Right hindlimb (tissue), 1 donor: ENCODE measurements around the gene QSOX2.
"Not testable (repeated sequence)": the region's sequence is repeated elsewhere in the genome, so short reads cannot be mapped to it uniquely, and the experiment has no call there.

ENCODE experiments used
- DNase-seq: peaks from one replicate; pipeline ENCODE4 v3.0.0-alpha.2; 2018

The QSOX2 gene

DNA sequence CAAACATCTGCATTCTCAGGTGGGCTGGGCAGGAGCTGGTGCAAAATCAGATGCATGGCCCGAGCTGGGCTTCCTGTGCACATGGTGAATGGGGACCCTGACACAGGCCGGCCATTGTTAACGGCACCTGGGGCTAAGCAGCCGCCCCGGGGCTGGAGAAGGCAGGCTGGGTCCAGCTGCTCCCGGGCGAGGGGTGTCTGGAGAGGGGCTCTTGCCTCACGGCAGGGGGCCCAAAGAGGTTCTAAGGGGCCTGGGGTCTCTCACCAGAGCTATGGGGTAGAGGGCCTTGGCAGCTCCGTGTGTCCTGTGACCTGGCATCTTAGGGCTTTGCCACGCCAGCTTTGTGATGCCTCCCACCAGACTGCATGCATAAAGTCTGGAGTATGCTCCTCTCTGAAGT, 5.1 kb upstream of the QSOX2 start:
- no peak for DNase-seq

GRCh38 chr9:136249877-136250559, 4.4 kb upstream of the QSOX2 start:
- DNase-seq: no peak

DNA sequence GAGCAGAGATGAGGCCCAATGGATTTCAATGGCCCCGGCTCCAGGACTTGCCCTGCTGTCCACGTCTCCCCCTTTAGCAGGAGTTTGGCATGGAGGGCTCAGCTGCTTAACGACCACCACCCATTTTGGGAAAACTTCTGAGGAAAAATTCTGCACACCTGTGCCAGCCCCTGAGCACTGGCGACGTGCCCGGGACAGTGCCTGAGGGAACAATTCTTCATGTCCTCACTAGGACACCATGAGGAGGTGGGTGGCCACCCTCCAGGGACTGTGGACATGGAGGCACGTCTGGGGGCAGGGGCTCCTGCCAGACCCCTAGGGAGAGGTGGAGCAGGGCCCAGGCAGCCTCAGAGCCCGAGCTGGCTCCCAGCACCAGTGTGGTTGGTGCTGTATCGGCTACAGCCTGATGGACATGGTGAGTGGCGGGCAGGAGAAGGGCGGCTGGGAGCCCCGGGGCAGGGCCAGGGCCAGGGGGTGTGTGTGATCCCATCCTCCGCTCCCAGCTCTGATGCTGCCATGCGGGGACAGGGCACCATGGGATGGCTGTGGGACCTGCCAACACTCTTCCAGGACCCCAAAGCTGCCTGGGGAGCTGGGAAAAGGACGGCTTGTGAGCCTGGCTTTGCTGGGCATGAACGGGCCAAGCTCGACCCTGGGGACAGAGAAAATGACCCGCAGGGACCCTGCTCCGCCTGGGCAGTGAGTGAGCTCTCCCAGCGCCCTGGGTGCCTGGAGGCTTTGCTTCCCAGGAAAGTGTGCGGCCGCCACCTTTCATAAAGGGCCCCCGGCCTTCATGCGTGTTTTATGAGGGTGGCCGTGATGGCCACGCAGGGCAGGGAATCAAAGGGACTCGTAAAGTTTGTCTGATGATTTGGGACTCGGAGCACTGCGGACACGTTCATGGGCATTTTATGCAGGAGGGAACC, 3.6 kb upstream of the QSOX2 start:
- DNase-seq: no peak

GRCh38 chr9:136247947-136248637, 2.5 kb upstream of the QSOX2 start:
- no peak for DNase-seq

GRCh38 chr9:136247551-136247916, 1.9 kb upstream of the QSOX2 start:
- DNase-seq: no peak

DNA sequence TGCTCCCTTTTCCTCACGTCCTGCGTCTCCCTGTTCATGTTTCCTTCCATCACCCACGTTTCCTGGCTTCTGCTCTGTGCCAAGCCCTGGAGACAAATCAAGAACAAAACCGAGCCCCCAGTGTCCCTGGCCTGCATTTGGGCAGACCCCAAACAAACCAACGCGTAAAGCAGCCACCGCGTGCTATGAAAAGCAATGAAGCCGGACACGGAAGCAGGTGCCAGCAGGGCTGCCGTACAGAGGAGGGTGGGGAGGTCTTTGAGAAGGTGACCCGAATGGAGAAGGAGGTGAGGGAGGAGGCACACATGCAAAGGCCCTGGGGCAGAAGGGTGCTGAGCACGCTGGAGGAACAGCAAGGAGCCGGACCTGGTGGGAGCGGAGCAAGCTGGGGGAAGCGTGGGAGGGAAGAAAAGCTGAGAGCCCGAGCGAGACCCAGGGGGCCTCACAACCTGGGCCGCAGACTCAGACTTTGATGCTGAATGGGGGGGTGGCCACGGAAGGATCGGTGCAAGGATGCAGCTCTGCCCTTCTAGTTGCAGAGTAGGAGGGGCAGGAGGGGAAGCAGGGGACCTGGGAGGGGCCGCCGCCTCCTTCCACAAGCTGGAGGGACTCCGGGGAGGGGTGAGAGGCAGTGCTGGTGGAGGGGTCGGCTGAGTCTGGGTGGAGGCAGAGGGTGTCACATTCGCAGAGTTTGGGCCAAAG, 1.4 kb upstream of the QSOX2 start:
- no peak for DNase-seq

DNA sequence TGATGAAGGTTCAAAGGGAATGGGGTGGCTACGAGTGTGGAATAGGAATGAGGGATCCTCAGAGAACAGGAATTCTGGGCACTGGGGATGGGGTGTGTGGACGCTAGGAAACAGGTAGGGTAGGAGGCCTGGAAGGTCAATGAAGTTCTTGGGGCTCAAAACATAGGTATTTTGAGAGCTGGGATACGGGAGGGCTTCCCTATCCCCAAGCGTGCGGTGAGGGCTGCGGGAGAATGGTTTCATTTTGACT, 718 bp downstream of the QSOX2 start:
- DNase-seq: no peak

DNA sequence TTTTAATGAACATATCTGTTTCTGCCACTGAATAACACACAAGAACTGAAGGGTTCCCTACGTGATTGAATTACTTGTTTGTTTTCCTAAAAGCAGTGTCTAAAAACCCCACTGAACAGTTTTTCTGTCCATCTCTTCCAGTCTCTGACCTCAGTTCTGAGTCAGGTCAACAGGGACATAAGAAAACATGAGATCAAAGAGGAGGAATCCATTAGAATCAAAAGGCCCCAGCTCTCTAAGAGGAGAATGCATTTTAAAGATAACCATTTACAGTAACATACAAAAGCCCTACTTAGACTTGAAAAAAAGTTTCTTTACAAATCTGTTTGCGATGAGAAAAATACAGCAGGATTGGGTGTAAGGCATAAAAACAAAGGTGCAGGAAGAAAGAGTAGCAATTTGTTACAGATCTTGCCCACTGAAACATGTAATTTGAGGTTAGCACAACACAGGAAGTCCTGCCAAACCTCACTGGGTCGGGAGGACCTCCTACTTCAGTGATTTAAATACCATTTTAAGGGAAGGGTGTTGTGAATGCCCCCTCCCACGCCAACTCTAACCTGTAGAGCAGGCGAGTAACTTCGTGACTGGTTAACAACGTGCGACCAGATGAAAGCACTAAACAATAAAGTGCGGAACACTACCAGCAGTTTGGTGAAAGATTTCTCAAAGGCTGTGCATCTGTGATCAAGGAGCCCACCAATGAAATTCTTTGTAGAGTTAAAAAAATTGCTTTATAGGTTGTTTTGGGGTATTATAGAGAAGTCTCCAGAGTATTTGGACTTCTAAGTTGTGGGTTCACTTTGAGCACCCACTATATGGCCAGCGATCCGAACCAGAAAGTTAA, 1.3 kb downstream of the QSOX2 start:
- DNase-seq: no peak

- DNase-seq: no peak
These were observed 2.0 kb downstream of the QSOX2 start for GRCh38 chr9:136243631-136244030.

GRCh38 chr9:136242918-136243525, 2.6 kb downstream of the QSOX2 start:
- DNase-seq: no peak

DNA sequence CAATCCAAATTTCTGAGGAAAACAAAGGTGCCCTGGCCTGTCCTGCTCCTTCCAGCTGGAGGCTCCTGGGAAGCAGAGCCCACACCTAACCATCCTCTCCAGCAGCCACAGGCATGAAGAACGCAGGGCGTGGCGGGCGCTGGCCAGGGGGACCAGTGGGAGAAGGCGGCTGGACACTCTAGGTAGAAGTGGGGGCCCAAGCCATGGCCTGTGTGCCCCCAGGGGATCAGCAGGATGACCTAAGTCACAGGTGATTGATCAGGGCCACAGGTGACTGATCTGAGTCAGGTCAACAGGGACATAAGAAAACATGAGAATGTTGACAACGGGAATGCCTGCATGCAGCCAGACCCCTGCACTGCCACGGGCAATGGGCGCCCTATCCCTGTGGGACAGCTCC, 3.4 kb downstream of the QSOX2 start:
- DNase-seq: no peak

DNA sequence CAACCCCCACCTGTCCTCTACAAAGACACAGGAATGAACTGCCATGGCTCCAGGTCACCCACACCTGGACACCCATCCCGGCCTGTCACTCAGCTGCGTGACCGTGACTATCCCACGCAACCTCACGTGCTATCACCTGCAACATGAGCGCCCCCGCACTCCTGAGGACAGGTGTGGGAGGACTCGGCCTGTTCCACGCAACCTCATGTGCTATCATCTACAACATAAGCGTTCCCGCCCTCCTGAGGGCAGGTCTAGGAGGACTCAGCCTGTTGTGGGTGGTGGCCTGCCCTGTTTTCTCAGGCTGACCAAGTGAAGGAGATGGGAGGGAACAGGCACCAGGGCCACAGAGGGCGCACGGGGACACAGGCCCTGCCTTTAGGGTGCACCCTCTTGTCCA, 4.1 kb downstream of the QSOX2 start:
- DNase-seq: no peak

- no peak for DNase-seq
These were observed 4.7 kb downstream of the QSOX2 start for GRCh38 chr9:136240941-136241340.

DNA sequence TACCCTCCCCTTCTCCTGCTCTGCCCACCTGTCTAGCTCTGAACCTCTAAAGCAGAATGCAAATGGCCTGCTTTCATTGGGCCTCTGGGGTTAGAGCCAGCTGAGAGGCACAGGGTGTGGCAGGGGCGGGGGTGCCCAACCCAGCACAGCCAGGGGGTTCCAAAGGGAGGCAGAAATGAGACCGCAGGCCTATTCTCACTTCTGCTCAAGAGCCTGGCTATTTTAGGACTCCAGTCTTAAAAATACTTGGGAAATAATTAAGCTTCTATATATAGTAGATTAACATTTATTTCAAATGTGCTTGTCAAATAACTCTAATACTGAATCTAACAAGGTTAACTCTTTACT, 5.7 kb downstream of the QSOX2 start:
- no peak for DNase-seq

DNA sequence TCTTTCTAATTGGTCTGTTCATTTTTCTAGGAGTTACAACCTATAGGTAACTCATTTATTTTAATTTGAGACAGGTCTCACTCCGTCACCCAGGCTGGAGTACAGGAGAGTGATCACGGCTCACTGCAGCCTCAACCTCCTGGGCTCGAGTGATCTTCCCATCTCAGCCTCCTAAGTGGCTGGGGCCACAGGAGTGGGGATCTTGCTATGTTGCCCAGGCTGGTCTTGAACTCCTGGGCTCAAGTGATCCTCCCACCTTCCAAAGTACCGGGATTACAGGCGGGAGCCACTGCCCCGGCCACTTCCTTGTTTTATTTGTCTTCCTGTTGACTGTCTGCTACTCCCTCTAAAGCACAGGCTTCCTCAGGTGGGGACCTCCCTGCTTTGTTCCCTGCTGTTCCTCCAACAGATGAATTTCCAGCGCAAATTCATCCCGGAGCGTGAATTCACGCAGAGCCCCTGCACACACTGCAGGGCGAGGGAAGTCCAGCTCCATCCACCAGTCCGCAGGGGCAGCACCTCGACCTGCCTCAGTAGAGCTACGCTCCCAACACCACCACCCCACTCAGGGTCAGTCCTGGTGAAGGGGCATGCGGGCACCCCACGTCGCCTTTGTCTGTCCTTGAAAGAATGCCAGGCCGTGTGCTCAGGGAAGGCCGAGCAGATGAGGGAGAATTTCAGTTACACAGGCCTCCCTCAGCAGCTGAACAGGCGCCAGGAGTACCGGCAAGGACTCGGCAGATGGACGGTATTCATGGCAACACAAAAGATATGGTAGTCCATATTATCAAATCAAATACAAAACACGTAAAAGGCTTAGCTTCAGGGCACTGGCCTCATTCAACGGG, 6.3 kb downstream of the QSOX2 start:
- DNase-seq: no peak

GRCh38 chr9:136238342-136238732, 7.3 kb downstream of the QSOX2 start:
- no peak for DNase-seq

DNA sequence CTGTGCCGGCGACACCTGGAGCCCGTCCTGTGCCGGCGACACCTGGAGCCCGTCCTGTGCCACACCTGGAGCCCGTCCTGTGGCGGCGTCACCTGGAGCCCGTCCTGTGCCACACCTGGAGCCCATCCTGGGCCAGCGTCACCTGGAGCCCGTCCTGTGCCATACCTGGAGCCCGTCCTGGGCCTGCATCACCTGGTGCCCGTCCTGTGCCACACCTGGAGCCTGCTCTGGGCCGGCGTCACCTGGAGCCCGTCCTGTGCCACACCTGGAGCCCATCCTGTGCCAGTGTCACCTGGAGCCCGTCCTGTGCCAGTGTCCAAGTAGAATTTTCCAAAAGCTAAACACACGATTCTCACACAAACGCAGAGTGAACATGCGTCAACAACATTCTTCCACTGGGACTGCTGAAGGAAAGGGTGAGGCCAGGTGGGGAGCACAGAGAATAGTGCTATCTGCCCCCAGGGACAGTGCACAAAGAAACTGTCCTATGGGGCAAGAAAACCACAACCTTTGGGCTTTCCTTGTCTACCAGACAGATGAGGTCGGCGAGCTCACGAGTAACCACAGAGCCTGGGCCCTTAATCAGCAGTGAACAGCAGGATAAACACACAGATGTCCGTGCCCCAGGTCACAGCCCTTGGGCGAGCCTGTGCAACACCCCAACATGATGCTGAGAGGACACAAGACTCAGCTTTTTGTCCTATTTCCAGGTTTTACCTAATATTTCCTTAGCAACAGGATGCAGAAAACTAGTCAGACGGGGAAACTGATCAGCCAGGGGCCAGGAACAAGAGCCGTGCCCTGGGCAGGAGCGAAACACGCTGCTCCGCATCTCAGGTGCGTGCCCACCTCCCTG, 7.9 kb downstream of the QSOX2 start:
- DNase-seq: no peak

DNA sequence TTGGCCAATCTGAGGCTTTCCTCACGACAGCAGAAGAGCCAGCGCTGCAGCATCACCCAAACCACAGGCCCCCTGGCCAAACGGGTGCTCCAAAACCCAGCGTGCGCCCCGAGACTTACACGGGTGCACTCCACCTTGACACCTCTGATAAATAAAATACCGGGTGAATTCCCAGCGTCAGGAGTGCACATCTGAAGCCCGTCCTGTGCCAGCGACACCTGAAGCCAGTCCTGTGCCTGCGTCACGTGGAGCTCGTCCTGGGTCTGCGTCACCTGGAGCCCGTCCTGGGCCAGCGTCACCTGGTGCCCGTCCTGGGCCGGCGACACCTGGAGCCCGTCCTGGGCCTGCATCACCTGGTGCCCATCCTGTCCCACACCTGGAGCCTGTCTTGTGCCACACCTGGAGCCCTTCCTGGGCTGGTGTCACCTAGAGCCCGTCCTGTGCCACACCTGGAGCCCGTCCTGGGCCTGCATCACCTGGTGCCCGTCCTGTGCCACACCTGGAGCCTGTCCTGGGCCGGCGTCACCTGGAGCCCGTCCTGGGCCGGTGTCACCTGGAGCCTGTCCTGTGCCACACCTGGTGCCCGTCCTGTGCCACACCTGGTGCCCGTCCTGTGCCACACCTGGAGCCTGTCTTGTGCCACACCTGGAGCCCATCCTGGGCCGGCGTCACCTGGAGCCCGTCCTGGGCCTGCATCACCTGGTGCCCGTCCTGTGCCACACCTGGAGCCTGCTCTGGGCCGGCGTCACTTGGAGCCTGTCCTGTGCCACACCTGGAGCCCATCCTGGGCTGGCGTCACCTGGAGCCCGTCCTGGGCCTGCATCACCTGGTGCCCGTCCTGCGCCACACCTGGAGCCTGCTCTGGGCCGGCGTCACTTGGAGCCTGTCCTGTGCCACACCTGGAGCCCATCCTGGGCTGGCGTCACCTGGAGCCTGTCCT, 8.9 kb downstream of the QSOX2 start:
- not testable (repeated sequence) for DNase-seq
